Skeletal muscle tissue (tissue), 1 donor: ENCODE results near the gene AMBN. TPM values are rescaled to one million over a fixed set of nuclear protein-coding genes. Genes with fewer than 3 reads are reported as not detected.

Source experiments
- total RNA-seq: library from RNA; depleted of rRNA; stranded (reverse); fragments of >200 nt; gene quantifications from one replicate; pipeline ENCODE4 v1.2.3, GENCODE V29; 2014

AMBN gene
- total RNA-seq, 1 donor from 2014 or later, result not detected

Other genes with a start within 250 kb of the AMBN start
- not detected for gene SMR3A, start 231.5 kb upstream of the AMBN start, total RNA-seq
- not detected for gene SMR3B, start 209.1 kb upstream of the AMBN start, total RNA-seq
- not detected for gene OPRPN, start 194.3 kb upstream of the AMBN start, total RNA-seq
- not detected for gene MUC7, start 120.1 kb upstream of the AMBN start, total RNA-seq
- gene AMTN, start 73.7 kb upstream of the AMBN start, total RNA-seq, result not detected
- 2.1 TPM for gene ENAM, start 36.5 kb downstream of the AMBN start, total RNA-seq
- gene JCHAIN, start 74.3 kb downstream of the AMBN start, total RNA-seq, result 2.1 TPM
- 13.6 TPM for gene UTP3, start 96.3 kb downstream of the AMBN start, total RNA-seq
- gene RUFY3, start 129.7 kb downstream of the AMBN start, total RNA-seq, result 60.0 TPM
- gene GRSF1, start 247.6 kb downstream of the AMBN start, total RNA-seq, result 87.7 TPM